Activated gamma-delta T cell treated with anti-CD3 and anti-CD28 coated beads, Interleukin-2, amount 50 U/mL, for 16 hours (primary cell): ENCODE results near the gene LRRC7.
"Not testable (repeated sequence)": the region's sequence is repeated elsewhere in the genome, so short reads cannot be mapped to it uniquely, and the experiment has no call there.

Experiments
- DNase-seq: peaks from one replicate; pipeline ENCODE4 v3.0.0-alpha.2; 2020; ENCODE audit warnings: low read depth

The LRRC7 gene

GRCh38 chr1:70042090-70042731 is 474.5 kb downstream of the LRRC7 start:
- no peak for DNase-seq

GRCh38 chr1:70043804-70044203 is 476.1 kb downstream of the LRRC7 start:
- DNase-seq = no peak

- DNase-seq = no peak
Observed at GRCh38 chr1:70044832-70045231, 477.1 kb downstream of the LRRC7 start.

- not testable (repeated sequence) for DNase-seq
Observed at GRCh38 chr1:70045581-70045980, 477.9 kb downstream of the LRRC7 start.

GRCh38 chr1:70048336-70049094 is 480.8 kb downstream of the LRRC7 start:
- no peak for DNase-seq

GRCh38 chr1:70051926-70052325 is 484.2 kb downstream of the LRRC7 start:
- no peak for DNase-seq

GRCh38 chr1:70057500-70057899 is 489.8 kb downstream of the LRRC7 start:
- no peak for DNase-seq

- DNase-seq = no peak
Observed at GRCh38 chr1:70061231-70061630, 493.5 kb downstream of the LRRC7 start.

GRCh38 chr1:70063861-70064260 is 496.1 kb downstream of the LRRC7 start:
- no peak for DNase-seq

GRCh38 chr1:70066711-70067110 is 499.0 kb downstream of the LRRC7 start:
- DNase-seq = no peak

- DNase-seq = no peak
Observed at GRCh38 chr1:70071601-70072000, 503.9 kb downstream of the LRRC7 start.

GRCh38 chr1:70072231-70072751 is 504.6 kb downstream of the LRRC7 start:
- no peak for DNase-seq

GRCh38 chr1:70075761-70076160 is 508.0 kb downstream of the LRRC7 start:
- DNase-seq = no peak

GRCh38 chr1:70077066-70077465 is 509.3 kb downstream of the LRRC7 start:
- DNase-seq = no peak

GRCh38 chr1:70079546-70079945 is 511.8 kb downstream of the LRRC7 start:
- DNase-seq = no peak

GRCh38 chr1:70083519-70083918 is 515.8 kb downstream of the LRRC7 start:
- DNase-seq = no peak

- no peak for DNase-seq
Observed at GRCh38 chr1:70084314-70084915, 516.7 kb downstream of the LRRC7 start.

- DNase-seq = no peak
Observed at GRCh38 chr1:70085521-70085920, 517.8 kb downstream of the LRRC7 start.

- DNase-seq = no peak
Observed at GRCh38 chr1:70086897-70087296, 519.2 kb downstream of the LRRC7 start.

GRCh38 chr1:70090141-70090540 is 522.4 kb downstream of the LRRC7 start:
- no peak for DNase-seq

GRCh38 chr1:70090875-70091274 is 523.2 kb downstream of the LRRC7 start:
- DNase-seq = no peak

GRCh38 chr1:70091811-70092210 is 524.1 kb downstream of the LRRC7 start:
- DNase-seq = no peak

GRCh38 chr1:70092526-70092925 is 524.8 kb downstream of the LRRC7 start:
- no peak for DNase-seq
